Neural cell (in vitro differentiated cells): ENCODE data around the gene GCNT2. TPM values are rescaled to one million over a fixed set of nuclear protein-coding genes. Genes with fewer than 3 reads are reported as not detected.

Experiments
- polyA plus RNA-seq: library from polyadenylated mRNA; depleted of rRNA; stranded (reverse); fragments of >200 nt; gene quantifications from 2 replicates; pipeline ENCODE4 v1.2.3, GENCODE V29; 2014
- small RNA-seq, 3 experiments: library from RNA; depleted of rRNA; stranded (forward); fragments of <200 nt; gene quantifications; one replicate each; pipeline ENCODE3, GENCODE V24; 2012

The GCNT2 gene
- polyA plus RNA-seq, 1 donor from 2014 or later: 9.4 TPM

Small RNA genes within 50 kb of the gene (small RNA-seq; reads per million reads assigned to genes)
- 0 to 1.2 (median 0) reads per million in 3 experiments for gene RF00019

Other genes with a start within 250 kb of the GCNT2 start
- gene TFAP2A, start 106.3 kb upstream of the GCNT2 start, polyA plus RNA-seq: 0.78 TPM in 1 of 2 replicates, not detected in the other
- 5.7 and 9.4 TPM in 2 replicates for gene C6orf52, start 173.3 kb downstream of the GCNT2 start, polyA plus RNA-seq
- 30.4 and 33.1 TPM in 2 replicates for gene PAK1IP1, start 173.6 kb downstream of the GCNT2 start, polyA plus RNA-seq
- gene TMEM14C, start 201.7 kb downstream of the GCNT2 start, polyA plus RNA-seq: 106 and 124 TPM in 2 replicates
- 149 and 182 TPM in 2 replicates for gene TMEM14B, start 226.5 kb downstream of the GCNT2 start, polyA plus RNA-seq